Activated CD8-positive, alpha-beta memory T cell treated with anti-CD3 and anti-CD28 coated beads for 24 hours (primary cell): Measurements from ENCODE around the gene SRRD.

Source experiments
- DNase-seq: peaks from one replicate; pipeline ENCODE4 v3.0.0-alpha.2; 2020

The SRRD gene

GRCh38 chr22:26484360-26484706 lies 656 bp downstream of the SRRD start:
- no peak for DNase-seq

GRCh38 chr22:26485013-26485412 lies 1.3 kb downstream of the SRRD start:
- DNase-seq: no peak

DNA sequence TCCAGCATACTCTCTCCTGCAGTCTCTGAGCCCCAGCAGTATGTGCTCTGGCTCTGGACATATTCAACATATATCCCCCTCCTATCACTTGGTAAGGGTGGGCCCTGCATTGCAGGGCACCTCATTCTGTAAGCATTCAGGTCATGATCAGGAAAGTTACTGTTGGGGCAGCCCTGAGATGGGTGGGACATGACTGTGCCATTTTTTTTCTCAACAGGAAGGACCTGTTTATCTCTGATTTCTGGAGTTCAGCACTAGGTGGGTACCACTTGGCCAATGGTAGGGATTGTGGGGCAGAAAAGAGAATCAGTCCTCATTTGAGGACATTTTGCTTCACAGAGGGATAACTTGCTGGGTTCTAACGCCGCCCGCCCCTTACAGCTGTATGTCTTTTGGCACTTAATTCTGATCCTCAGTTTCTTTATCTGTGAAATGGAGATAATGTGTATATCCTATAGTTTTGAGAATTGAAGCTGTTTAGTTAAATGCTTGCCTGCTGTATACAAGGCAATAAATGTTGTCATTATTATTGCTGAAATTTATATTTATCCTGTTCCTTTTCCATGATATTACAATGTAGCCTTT lies 2.2 kb downstream of the SRRD start:
- DNase-seq: no peak

- no peak for DNase-seq
Observed at GRCh38 chr22:26486394-26486793, 2.7 kb downstream of the SRRD start.

DNA sequence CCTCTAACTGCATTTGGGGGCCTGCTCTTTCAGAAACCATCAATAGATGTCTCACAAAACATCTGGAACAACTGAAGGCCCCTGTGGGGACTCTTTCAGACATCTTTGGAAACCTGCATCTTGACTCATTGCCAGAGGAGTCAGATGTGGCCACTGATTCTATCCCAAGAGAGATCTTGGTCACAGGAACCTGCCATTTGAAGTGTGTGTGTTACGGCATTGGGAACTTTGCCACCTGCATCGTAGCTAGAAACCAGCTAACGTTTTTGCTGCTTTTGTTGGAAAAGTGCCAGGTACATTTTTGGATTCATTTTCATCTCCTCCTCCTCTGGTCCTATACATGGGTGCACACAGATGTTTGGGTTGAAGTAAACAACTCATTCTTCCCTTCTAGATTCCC lies 4.3 kb downstream of the SRRD start:
- no peak for DNase-seq

DNA sequence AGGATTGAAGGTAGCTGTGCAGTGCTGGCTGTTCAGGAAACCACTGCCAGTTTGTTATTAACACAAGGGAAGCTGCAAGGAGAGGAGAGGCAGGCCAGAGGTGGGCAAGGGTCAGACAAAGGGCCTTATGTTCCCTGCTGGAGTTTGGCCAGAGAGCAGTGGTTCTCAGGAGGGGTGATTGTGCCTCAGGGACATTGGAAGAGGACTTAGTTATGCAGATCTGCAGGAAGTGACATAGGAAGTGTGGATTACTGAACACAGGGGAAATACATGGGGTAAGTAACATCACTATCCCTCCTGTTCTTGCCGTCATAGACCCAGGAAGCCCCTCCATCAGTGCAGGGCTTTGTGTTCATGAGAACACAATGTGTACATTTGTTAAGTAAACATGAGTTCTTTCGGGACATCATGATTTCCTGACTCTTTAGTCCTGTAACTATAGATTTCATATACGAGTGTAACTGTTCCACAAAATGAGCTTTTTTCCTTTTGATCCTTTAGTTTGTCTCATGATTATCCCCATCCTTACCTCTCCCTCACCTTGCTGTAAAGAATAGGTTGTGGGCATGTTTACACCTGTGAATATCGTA lies 5.9 kb downstream of the SRRD start:
- no peak for DNase-seq

GRCh38 chr22:26492220-26492619 lies 8.5 kb downstream of the SRRD start:
- DNase-seq: no peak

GRCh38 chr22:26494506-26494905 lies 10.8 kb downstream of the SRRD start:
- DNase-seq: no peak

DNA sequence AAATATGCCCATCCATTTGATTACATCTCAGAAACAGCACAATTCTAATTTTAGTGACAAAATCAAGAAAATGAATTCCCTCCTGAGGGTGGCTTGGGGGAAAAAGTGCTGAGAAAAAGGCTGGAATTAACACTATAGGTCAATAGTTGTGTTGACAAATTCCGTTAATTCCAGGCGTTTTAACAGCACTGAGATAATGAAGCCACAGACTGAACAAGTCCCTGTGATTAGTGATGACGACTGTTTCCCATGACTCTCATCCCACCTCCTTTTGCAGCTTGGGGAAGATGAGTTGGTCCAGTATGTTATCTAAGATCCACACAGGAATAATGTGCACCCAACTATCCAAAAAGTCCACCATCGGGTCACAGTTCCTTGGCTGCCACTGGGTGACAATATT lies 12.8 kb downstream of the SRRD start:
- no peak for DNase-seq

DNA sequence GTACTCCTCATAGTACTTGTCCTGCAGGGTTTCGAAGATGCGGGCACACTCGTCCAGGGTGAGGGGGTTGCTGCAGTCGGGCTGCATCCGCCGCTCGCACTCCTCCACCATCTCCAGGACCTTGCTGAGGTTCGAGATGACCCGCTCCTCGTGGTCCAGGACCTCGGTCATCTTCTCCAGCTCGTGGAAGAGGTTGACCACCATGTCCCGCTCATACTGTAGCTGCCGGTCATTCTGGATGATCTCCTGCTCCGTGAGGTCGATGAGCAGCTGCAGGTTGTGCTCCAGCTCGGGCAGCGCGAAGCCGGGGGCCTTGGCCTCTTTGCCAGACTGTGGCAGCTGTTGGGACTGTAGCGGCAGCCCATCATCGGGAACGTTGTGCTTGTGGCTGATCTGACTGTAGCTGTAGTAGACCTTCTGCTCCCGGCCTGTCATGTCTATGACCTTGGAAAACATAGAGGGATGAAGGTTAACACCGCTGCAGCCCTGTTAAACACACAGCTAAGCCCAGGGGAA lies 15.6 kb downstream of the SRRD start:
- DNase-seq: no peak

GRCh38 chr22:26501996-26502395 lies 18.3 kb downstream of the SRRD start:
- no peak for DNase-seq

GRCh38 chr22:26502688-26503561 lies 19.2 kb downstream of the SRRD start:
- DNase-seq: peak; percentile 71

- DNase-seq: no peak
Observed at GRCh38 chr22:26503758-26504157, 20.1 kb downstream of the SRRD start.

- DNase-seq: no peak
Observed at GRCh38 chr22:26508148-26508547, 24.5 kb downstream of the SRRD start.

- peak; percentile 97 for DNase-seq
Observed at GRCh38 chr22:26512149-26512793, 28.6 kb downstream of the SRRD start, which contains the start of gene TFIP11. Gene TFIP11 (minus strand): TSS chr22:26512473. CDS start chr22:26510272, 2,201 bp downstream.

GRCh38 chr22:26513838-26514237 lies 30.2 kb downstream of the SRRD start:
- no peak for DNase-seq

DNA sequence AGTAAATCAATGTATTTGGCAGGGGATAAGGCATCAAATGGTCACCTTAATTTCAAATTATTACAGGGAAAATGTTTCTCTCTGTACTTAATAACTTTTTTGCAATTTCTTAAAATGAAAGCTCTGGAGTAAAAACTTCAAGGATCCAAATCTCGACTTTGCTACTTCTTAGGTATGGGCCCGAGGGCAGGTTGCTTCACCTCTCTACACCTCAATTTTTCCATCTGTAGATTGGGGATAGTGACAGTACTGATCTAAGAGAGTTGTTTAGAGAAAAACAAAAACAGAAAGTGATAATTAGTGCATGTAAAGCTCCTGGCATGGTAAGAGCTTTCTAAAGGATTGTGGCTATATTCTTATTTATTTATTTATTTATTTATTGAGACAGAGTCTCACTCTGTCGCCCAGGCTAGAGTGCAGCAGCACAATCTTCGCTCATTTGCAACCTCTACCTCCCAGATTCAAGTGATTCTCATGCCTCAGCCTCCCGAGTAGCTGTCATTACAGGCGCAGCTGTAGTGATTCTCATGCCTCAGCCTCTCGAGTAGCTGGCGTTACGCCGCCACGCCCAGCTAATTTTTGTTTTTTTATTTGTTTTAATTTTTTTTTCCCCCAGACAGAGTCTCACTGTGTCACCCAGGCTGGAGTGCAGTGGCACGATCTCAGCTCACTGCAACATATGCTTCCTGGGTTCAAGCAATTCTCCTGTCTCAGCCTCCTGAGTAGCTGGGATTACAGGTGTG lies 30.9 kb downstream of the SRRD start:
- DNase-seq: no peak

DNA sequence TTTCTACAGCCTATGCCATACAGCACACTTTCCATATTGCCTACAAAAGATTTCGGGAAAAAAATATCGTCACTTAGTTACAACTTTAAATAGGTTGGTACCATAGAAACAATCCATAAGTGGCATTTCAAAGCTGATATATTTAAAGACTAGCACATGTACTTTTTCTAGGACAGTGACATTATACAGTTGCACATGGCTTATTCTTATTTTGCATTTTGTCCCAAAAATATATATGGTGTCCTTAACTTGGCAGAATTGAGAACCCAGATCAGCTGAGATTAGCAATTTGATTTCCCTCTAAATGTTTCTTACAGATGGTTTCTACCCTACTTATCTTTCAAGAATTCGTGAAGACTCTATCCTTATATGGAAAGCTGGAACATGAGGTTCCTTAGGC lies 32.3 kb downstream of the SRRD start:
- DNase-seq: no peak

GRCh38 chr22:26516503-26516902 lies 32.8 kb downstream of the SRRD start:
- DNase-seq: no peak

GRCh38 chr22:26517429-26517828 lies 33.8 kb downstream of the SRRD start:
- DNase-seq: no peak

DNA sequence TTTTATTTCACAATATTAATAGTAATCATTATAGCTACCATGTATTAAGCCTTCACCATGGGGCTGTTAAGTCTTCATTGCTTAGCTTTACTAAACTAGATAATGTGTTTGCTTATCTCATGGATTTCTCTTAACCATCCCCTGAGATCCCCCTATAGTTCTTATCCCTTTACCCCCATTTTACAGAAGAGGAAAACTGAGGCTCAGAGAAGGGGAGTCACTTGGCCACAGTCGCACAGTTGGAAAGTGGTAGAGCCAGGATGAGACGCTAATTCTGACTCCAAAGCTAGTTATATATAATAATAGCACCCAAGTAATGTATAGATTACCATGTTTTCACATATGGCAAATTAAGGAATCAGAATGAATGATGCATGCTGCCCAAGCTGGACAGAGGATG lies 38.3 kb downstream of the SRRD start:
- DNase-seq: no peak

- DNase-seq: no peak
Observed at GRCh38 chr22:26522592-26522991, 38.9 kb downstream of the SRRD start.

DNA sequence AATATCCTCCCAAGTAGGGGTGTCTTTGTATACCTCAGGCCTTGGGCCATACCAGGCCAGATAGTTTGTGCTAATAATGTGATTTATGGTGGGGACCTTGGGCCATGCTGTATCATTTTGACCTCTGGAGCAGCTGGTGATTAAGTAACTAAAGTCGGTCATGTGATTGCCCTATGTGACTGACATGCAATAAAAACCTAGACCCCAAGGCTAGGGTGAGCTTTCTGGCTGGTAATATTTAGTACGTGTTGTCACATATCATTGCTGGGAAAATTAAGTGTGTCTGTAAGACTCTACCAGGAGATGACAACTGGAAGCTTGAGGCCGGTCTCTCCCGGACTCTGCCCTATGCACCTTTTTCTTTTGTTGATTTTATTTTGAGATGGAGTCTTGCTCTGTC lies 41.2 kb downstream of the SRRD start:
- no peak for DNase-seq
